ENCODE measurements around the gene NPAS4. TPM values are rescaled to one million over a fixed set of nuclear protein-coding genes. Genes with fewer than 3 reads are reported as not detected.

Gene NPAS4
- total RNA-seq, 1 experiment from 2014 or later: 1.6 TPM

GRCh38 chr11:66475349-66476172 lies 54.7 kb downstream of the NPAS4 start:
- no peak overlapping the region for H3K9ac ChIP-seq (ENCODE audit: extremely low read depth, insufficient read length, low read length)
- Mint-ChIP-seq H3K27ac (no peak overlapping the region), H3K36me3 (ENCODE audit: insufficient read depth in 1 of 3, low read depth in 3 of 3) (peaks cover 3 to 24% (median 23%) of the 10 kb centered on the region in 3 experiments; a peak in 5 of 7 replicates), H3K4me3 (no peak overlapping the region), H3K4me1 (peaks cover 26 to 32% of the 10 kb centered on the region in 2 experiments), H3K9me3 (no peaks in the 10 kb centered on the region), H3K27me3 (ENCODE audit: low read depth) (no peaks in the 10 kb centered on the region)
- no peak overlapping the region for H3T11ph ChIP-seq (ENCODE audit: low read length)
- H2AK5ac ChIP-seq (ENCODE audit: insufficient read length, low read length): no peak overlapping the region
- H4K8ac ChIP-seq (replicated peaks; ENCODE audit: insufficient read length, low read depth, low read length): no peak overlapping the region
- no peak overlapping the region for H4K5ac ChIP-seq (ENCODE audit: insufficient read length, low read depth, low read length)
- H2BK20ac ChIP-seq (ENCODE audit: low read depth, low read length, poor library complexity, severe bottlenecking): no peak overlapping the region
- H4K91ac ChIP-seq (ENCODE audit: insufficient read length, low read depth, low read length): no peak overlapping the region
- H2BK15ac ChIP-seq (ENCODE audit: low read depth, low read length): no peak overlapping the region
- no CpG with 5 or more reads among the region's 44 CpGs for WGBS (ENCODE audit: extremely low coverage, insufficient read length, low lambda C conversion rate)
- no peak overlapping the region for H2BK5ac ChIP-seq (ENCODE audit: insufficient read length, low read length)
- no peak overlapping the region for H2BK120ac ChIP-seq (ENCODE audit: low read depth, low read length, poor library complexity, severe bottlenecking)
- H3K4me1 ChIP-seq (ENCODE audit: insufficient read depth, low read length): no peaks in the 10 kb centered on the region
- no peak overlapping the region for H2AFZ ChIP-seq (ENCODE audit: low read length)
- H3K23ac ChIP-seq (ENCODE audit: insufficient read length, low read depth, low read length): no peak overlapping the region
- no peaks in the 10 kb centered on the region for H3K27me3 ChIP-seq (ENCODE audit: insufficient read depth, low read length)
- H3K14ac ChIP-seq (ENCODE audit: insufficient read depth, low read length): no peak overlapping the region
- no peak overlapping the region for H3K4me2 ChIP-seq (ENCODE audit: insufficient read depth, insufficient read length, low read length)
- no peak overlapping the region for H3K18ac ChIP-seq (ENCODE audit: insufficient read length, low read depth, low read length)
- DNase-seq: no peak
- no peak overlapping the region for H3K27ac ChIP-seq (ENCODE audit: insufficient read length, low read depth, low read length)
- H3K4ac ChIP-seq (ENCODE audit: low read depth, low read length): no peak overlapping the region
- H3K9me3 ChIP-seq (ENCODE audit: control insufficient read depth, low read depth, low read length): no peaks in the 10 kb centered on the region
- no peaks in the 10 kb centered on the region for H4K20me1 ChIP-seq (ENCODE audit: control insufficient read depth, insufficient read depth, insufficient read length)
- H3K79me1 ChIP-seq (ENCODE audit: insufficient read depth, low read depth, low read length, poor library complexity, severe bottlenecking): no peaks in the 10 kb centered on the region
- H3K56ac ChIP-seq (ENCODE audit: insufficient read length, low read depth, low read length): no peak overlapping the region
- H3K79me2 ChIP-seq (ENCODE audit: insufficient read depth, low read length): no peaks in the 10 kb centered on the region
- H3K23me2 ChIP-seq (ENCODE audit: insufficient read length, low read depth, low read length, poor library complexity, severe bottlenecking): peaks cover 9% of the 10 kb centered on the region
- no peak overlapping the region for H2BK12ac ChIP-seq (ENCODE audit: insufficient read length, low read depth, low read length)
- no peak for TF ChIP-seq CTCF (conservative IDR thresholded peaks at IDR 0.05)

Other genes with a start within 250 kb of the NPAS4 start
- 56.7 and 59.7 TPM in 2 replicates for gene KLC2, start 163.3 kb upstream of the NPAS4 start, total RNA-seq (2021)
- 118 and 122 TPM in 2 replicates for gene RAB1B, start 152.4 kb upstream of the NPAS4 start, total RNA-seq (2021)
- 11.8 and 12.0 TPM in 2 replicates for gene CNIH2, start 142.9 kb upstream of the NPAS4 start, total RNA-seq (2021)
- gene YIF1A, start 131.9 kb upstream of the NPAS4 start, total RNA-seq (2021): 64.3 and 71.6 TPM in 2 replicates
- 1.2 and 1.4 TPM in 2 replicates for gene TMEM151A, start 129.1 kb upstream of the NPAS4 start, total RNA-seq (2021)
- 1.3 and 1.5 TPM in 2 replicates for gene CD248, start 104.0 kb upstream of the NPAS4 start, total RNA-seq (2021)
- 5.4 and 5.5 TPM in 2 replicates for gene RIN1, start 84.6 kb upstream of the NPAS4 start, total RNA-seq (2021)
- 50.1 and 50.5 TPM in 2 replicates for gene BRMS1, start 75.9 kb upstream of the NPAS4 start, total RNA-seq (2021)
- gene B4GAT1, start 73.4 kb upstream of the NPAS4 start, total RNA-seq (2021): 24.3 and 26.3 TPM in 2 replicates
- gene SLC29A2, start 49.3 kb upstream of the NPAS4 start, total RNA-seq (2021): 29.7 and 29.8 TPM in 2 replicates
- 105 and 106 TPM in 2 replicates for gene MRPL11, start 17.8 kb downstream of the NPAS4 start, total RNA-seq (2021)
- 9.3 and 10.3 TPM in 2 replicates for gene PELI3, start 45.9 kb downstream of the NPAS4 start, total RNA-seq (2021)
- 83.1 and 85.3 TPM in 2 replicates for gene DPP3, start 59.4 kb downstream of the NPAS4 start, total RNA-seq (2021)
- 27.2 and 29.5 TPM in 2 replicates for gene BBS1, start 89.6 kb downstream of the NPAS4 start, total RNA-seq (2021)
- 8.1 and 8.9 TPM in 2 replicates for gene ZDHHC24, start 125.0 kb downstream of the NPAS4 start, total RNA-seq (2021)
- gene ACTN3, start 125.9 kb downstream of the NPAS4 start, total RNA-seq (2021): 45.7 TPM in 2 replicates
- gene CTSF, start 147.6 kb downstream of the NPAS4 start, total RNA-seq (2021): 0.48 and 0.98 TPM in 2 replicates
- 0.88 and 1.1 TPM in 2 replicates for gene CCDC87, start 172.0 kb downstream of the NPAS4 start, total RNA-seq (2021)
- 57.5 and 61.1 TPM in 2 replicates for gene CCS, start 172.2 kb downstream of the NPAS4 start, total RNA-seq (2021)
- gene RBM14, start 195.6 kb downstream of the NPAS4 start, total RNA-seq (2021): 164 and 171 TPM in 2 replicates
- gene RBM4, start 217.7 kb downstream of the NPAS4 start, total RNA-seq (2021): 264 and 272 TPM in 2 replicates